Posterior cingulate gyrus (tissue), 11 donors: ENCODE results near the gene EHMT1.

Experiments used
- DNase-seq, 10 donors: peaks; one replicate each; pipeline versions ENCODE4 v3.0.0 to v3.0.0-alpha.2; 2020 to 2021; ENCODE audit warnings: mixed read lengths in 3 of 10
- intact Hi-C: fragments of 100-400 bp; cut with DNase I; formaldehyde crosslinking; loops from one replicate; pipeline ENCODE4 v1.15.1; 2023

Gene EHMT1

DNA sequence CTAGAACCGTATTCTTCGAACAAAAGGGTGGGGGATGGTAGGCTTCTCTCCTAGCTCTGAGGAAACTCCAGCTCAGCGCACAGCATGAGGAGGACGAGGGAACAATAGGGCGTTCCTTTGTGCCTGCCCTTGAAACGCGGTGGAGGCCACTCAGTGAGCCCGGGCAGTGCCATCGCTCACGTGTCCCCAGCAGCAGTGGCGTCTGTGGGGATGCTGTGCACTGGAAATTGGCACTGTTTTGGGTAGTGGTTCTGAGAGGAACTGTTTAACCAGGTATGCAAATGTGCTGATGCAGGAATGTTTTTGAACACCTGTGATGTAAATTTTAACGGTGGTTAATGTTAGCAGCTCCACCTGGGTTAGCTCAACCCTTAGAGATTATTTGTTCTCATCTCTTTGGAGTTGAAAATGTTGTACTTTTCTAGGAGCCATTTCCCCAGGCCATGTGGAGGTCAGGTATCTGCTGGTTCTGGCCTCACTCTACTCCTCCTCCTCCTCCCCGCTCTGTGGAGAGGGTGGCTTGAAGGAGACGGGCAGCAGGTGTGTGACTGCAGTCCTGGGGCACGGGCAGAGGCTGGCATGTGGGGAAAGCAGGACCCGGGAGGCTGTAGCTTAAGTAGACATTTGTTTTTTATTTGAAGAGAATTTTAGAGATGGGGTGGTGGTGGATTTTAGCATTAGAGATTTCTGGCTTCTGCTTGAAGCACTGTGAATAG lies 48.3 kb downstream of the EHMT1 start:
- peak in 4 of 10 donors; percentile 46 to 77 (median 56) for DNase-seq
- intact Hi-C loops: no loop called here

GRCh38 chr9:137668203-137668602 lies 49.4 kb downstream of the EHMT1 start:
- intact Hi-C loops: no loop called here
- DNase-seq: peak in 1 of 10 donors; percentile 48

DNA sequence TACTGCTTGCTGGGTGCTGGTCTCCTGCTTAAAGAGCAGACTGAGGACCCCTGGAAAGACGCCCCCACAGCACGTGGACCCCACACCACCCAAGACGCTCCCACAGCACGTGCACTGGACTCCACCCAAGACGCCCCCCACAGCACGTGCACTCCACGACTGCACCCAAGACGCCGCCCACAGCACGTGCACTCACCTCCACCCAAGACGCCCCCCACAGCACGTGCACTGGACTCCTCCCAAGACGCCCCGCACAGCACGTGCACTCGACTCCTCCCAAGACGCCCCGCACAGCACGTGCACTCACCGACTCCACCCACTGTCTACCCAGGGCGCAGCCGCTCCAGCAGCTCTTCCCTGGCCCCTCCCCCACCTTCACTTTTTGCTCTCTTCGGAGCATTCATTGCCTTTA lies 50.5 kb downstream of the EHMT1 start:
- intact Hi-C loops: no loop called here
- peak in 2 of 10 donors; percentile 74 to 84 for DNase-seq

GRCh38 chr9:137670391-137671195 lies 51.8 kb downstream of the EHMT1 start:
- peak in 2 of 10 donors; percentile 76 to 80 for DNase-seq
- intact Hi-C loops: no loop called here

GRCh38 chr9:137671196-137671538 lies 52.4 kb downstream of the EHMT1 start:
- intact Hi-C loops: no loop called here
- no peak for DNase-seq

GRCh38 chr9:137671721-137672120 lies 52.9 kb downstream of the EHMT1 start:
- peak in 2 of 10 donors; percentile 29 to 68 for DNase-seq
- intact Hi-C loops: loop anchor here (2.0 kb wide), 1 partner anchor 23 kb away; no protein-coding TSS in a partner anchor

GRCh38 chr9:137672907-137673791 lies 54.3 kb downstream of the EHMT1 start:
- intact Hi-C loops: loop anchor here (2.0 kb wide), 1 partner anchor 22 kb away; no protein-coding TSS in a partner anchor
- DNase-seq: peak in 3 of 10 donors; percentile 41 to 89 (median 80)

DNA sequence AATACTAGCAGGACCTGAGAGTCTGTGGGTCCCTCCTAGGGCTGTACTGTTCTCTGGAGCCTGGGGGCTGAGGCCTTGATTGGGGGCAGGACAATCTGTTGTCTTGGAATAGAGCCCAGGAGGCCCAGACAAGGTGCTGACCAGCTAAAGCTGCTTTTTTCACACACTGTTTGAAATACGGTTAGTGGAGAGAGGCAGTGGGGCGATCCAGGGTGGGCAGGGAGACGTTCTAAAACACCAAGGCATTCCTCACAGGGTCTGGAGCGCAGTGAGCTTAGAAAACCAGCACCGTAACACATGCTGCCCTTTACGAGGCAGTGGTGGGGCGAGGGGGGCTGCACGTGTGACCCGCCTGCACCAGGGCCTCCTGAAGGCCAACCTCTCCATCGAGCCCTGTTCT lies 55.1 kb downstream of the EHMT1 start:
- intact Hi-C loops: loop anchor here (2.0 kb wide), 1 partner anchor 21 kb away; no protein-coding TSS in a partner anchor
- DNase-seq: peak in 1 of 10 donors; percentile 47

DNA sequence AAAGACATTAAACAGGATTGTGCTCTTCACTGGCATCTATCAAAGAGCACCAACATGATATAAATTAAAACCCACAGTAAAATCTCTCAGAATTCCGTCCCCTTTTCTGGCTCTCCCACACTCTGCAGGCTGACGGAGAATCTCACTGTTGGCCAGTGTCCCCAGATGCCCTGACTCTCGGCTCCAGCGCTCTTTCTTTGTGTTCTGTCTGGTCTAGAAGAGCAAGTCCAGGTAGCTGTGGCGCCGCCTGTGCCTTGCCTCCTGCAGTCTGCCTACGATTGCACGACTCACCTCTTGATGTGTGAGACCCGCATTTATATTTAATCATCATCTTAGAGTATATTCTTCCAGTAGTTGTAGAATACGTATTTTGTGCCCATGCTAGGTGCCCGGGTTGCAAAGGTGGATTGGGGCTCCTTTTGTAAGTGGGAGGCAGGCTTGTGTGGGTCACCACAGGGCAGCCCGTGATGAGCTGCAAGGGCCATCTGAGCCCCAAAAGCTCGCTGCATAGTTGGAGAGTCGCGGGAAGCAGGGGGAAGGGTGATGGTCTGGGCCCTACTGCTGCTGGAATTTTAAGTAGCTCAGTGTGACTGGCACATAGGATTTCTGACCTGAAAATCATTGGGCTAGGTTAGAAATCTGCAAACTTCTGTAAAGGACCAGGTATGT lies 55.6 kb downstream of the EHMT1 start:
- intact Hi-C loops: no loop called here
- peak in 1 of 10 donors; percentile 87 for DNase-seq

DNA sequence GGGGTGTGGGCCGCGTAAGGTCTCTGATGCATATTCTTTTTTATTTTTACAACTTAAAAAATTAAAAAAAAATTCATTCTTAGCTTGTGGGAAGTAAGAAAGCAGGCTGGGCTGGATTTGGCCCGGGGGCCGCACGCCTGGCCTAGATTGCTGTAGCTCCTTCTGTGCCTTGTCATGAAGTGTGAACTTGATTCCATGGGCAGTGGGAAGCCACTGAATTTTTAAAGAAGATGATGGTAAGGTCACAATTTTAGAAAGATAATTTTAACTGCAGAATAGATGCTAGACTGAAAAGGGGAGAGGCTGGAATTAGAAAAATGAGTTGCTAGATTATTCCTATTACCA lies 56.1 kb downstream of the EHMT1 start:
- DNase-seq: peak in 1 of 10 donors; percentile 90
- intact Hi-C loops: no loop called here

DNA sequence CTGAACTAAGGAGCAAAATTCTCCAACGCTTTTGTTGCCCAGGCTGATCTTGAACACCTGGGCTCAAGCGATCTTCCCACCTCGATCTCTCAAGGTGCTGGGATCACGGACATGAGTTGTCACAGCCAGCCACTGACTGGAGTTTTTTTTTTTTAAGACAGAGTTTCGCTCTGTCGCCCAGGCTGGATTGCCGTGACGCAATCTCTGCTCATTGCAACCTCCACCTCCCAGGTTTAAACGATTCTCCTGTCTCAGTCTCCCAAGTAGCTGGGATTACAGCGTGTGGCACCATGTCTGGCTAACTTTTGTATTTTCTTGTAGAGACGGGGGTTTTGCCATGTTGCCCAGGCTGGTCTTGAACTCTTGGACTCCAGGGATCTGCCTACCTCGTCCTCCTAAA lies 58.2 kb downstream of the EHMT1 start:
- DNase-seq: peak in 1 of 10 donors; percentile 7
- intact Hi-C loops: no loop called here

- peak in 1 of 10 donors; percentile 47 for DNase-seq
- intact Hi-C loops: no loop called here
These were observed 59.4 kb downstream of the EHMT1 start for GRCh38 chr9:137678202-137678601.

- intact Hi-C loops: no loop called here
- peak in 1 of 10 donors; percentile 43 for DNase-seq
These were observed 60.4 kb downstream of the EHMT1 start for GRCh38 chr9:137679249-137679648.

DNA sequence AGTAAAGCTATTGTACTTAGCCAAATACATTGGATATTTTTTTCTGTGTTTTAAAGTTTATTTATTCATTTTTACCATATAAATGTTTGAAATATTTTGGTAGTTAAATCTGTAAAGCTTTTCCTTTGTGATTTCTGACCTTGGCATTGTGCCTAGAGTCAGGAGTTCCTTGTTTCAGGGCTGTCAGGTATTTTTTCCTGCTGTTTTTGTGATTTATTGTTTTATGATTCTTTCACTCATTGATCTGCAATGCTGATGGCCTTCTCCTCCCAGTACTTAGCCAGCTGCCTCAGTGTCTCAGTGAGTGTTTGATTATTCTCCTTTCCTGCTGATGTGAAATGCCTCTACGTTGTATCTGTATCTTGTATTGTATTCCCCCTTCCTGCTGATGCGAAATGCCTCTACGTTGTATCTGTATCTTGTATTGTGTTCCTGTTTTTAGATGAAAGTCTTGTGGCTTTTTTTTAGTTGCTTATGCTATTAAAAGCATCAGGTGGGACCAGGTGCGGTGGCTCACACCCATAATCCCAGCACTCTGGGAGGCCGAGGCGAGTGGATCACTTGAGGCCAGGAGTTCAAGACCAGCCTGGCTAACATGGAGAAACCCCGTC lies 61.0 kb downstream of the EHMT1 start:
- intact Hi-C loops: no loop called here
- DNase-seq: peak in 1 of 10 donors; percentile 44

DNA sequence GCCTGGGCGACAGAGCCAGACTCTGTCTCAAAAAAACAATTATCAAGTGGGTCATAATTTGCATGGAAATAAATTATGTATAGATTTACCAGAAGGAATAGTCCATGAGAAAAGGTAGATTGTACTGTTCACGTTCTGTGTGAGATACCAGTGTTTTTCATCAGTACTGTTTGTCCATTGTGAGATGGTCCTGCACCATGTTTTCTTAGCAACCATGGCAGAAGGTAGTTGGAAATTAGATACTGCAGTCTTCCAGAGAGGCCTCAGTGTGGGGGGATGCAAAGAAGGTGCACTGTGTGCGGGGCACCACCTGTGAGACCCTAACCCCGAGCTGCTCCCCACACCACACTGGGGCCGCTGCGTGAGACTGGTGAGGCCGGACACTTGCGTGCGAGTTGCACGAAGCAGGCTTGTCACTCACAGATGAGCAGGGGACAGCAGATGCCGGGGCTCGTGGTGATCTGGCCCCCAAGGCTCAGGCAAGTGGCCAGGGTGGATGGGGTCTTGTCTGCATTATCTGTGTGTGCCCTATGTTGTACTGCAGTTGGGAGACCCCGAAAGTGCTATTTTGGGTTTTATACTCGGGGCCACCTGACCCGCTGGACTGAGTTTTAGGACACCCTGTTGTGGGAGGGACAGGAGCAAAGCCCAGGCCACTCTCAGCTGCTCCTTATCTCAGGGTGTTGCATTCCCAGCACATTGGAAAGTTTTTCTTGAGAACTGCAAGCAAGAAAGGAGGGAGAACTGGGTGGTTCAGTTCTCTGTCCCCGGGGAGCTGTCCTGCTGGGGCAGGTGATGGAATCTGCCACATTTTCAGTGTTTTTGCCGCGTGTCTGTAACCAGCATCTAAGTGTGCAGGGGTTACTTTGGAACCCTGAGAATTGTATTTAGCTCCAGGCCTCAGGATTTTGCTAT lies 61.9 kb downstream of the EHMT1 start:
- intact Hi-C loops: no loop called here
- peak in 1 of 10 donors; percentile 62 for DNase-seq

GRCh38 chr9:137682428-137683105 lies 63.8 kb downstream of the EHMT1 start:
- intact Hi-C loops: no loop called here
- peak in 1 of 10 donors; percentile 59 for DNase-seq

DNA sequence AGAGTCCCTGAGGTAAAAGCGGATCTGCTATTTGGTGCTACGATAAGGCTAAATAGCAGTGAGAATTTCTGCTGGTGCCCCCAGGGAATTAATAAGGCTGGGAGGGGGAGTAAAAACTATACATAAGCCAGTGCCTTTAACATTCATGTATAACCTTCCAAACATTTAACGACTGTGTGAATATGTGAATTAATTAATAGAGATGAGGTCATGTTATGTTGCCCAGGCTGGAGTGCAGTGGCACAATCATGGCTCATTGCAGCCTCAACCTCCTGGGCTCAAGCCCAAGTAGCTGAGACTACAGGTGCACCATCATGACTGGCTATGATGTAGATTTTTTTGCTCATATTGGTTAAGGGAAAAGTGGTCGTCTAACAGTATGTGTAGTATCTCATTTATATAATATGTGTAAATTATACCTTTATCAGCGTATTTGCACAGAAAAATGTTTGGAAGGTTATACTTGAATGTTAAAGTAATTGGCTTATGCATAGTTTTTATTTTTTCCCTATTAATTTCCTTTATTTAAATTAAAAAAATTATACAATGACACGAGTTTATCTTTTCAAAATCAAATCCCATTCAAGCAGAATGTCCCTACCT lies 64.6 kb downstream of the EHMT1 start:
- intact Hi-C loops: no loop called here
- no peak for DNase-seq
